ENCODE data around the gene ZNF205. TPM values are rescaled to one million over a fixed set of nuclear protein-coding genes. Genes with fewer than 3 reads are reported as not detected.
A peak's percentile ranks its signal among the peaks of the same experiment; 100 is the strongest.

The ZNF205 gene
- total and polyA plus RNA-seq, 11 donors: 7.4 to 19.8 (median 8.6) TPM

GRCh38 chr16:3106205-3106928 lies 6.0 kb upstream of the ZNF205 start:
- 1% methylated on average over 31 to 74 of the region's 74 CpGs for WGBS, 4 donors
- peak overlapping the region; percentile 73 to 93 (median 86) for H3K27ac ChIP-seq
- peak in 1 of 2 donors; percentile 46 for TF ChIP-seq POLR2A (IDR thresholded peaks at IDR 0.05)
- TF ChIP-seq CTCF (IDR thresholded peaks at IDR 0.05): peak in 1 of 12 donors; percentile 14
- DNase-seq (peak; percentile 91 to 94 (median 92)), ATAC-seq (peak; percentile 86 to 97 (median 95))
- intact Hi-C loops (cut with DNase I): loop anchor here in 2 of 10 donors (2.0 kb wide), 2 partner anchors 18 to 22 kb away; no protein-coding TSS in a partner anchor
- no peaks in the 10 kb centered on the region for H3K27me3 ChIP-seq
- H3K9me3 ChIP-seq: no peaks in the 10 kb centered on the region
- no peaks in the 10 kb centered on the region for H3K36me3 ChIP-seq
- peaks cover 4 to 33% (median 16%) of the 10 kb centered on the region in 12 donors for H3K4me1 ChIP-seq
- H3K4me3 ChIP-seq: peak overlapping the region; percentile 48 to 79 (median 67)

GRCh38 chr16:3112881-3113574 lies 642 bp downstream of the ZNF205 start:
- ATAC-seq: peak; percentile 8 to 38 (median 19)

GRCh38 chr16:3113765-3114479 lies 1.5 kb downstream of the ZNF205 start:
- no peak for DNase-seq
- ATAC-seq: no peak
- H3K27ac ChIP-seq: peak overlapping the region in 3 of 12 donors; percentile 85 to 89 (median 86)
- no peaks in the 10 kb centered on the region for H3K9me3 ChIP-seq
- intact Hi-C loops (cut with DNase I): loop anchor here in 1 of 10 donors (5.0 kb wide), 1 partner anchor 57 kb away; no protein-coding TSS in a partner anchor
- TF ChIP-seq POLR2A (IDR thresholded peaks at IDR 0.05) (no peak), CTCF (IDR thresholded peaks at IDR 0.05) (no peak)
- H3K4me1 ChIP-seq: peaks cover 0 to 35% (median 24%) of the 10 kb centered on the region in 12 donors
- H3K27me3 ChIP-seq: peaks cover 0 to 3% (median 0%) of the 10 kb centered on the region in 9 donors
- peak overlapping the region in 10 of 12 donors; percentile 63 to 97 (median 86) for H3K4me3 ChIP-seq
- peaks cover 0 to 43% (median 36%) of the 10 kb centered on the region in 9 donors for H3K36me3 ChIP-seq
- WGBS, 4 donors: 57 to 64% (median 60%) methylated on average over 14 to 17 of the region's 17 CpGs

More at GRCh38 chr16:3112881-3113574, 642 bp downstream of the ZNF205 start:
- Histone ChIP-seq H3K27me3 (peaks cover 0 to 3% (median 0%) of the 10 kb centered on the region in 9 donors), H3K9me3 (no peaks in the 10 kb centered on the region), H3K36me3 (peaks cover 0 to 35% (median 27%) of the 10 kb centered on the region in 9 donors), H3K4me1 (peaks cover 0 to 35% (median 24%) of the 10 kb centered on the region in 12 donors), H3K27ac (peak overlapping the region; percentile 12 to 89 (median 76)), H3K4me3 (peak overlapping the region; percentile 40 to 97 (median 85))
- no peak for TF ChIP-seq POLR2A (IDR thresholded peaks at IDR 0.05)
- no peak for TF ChIP-seq CTCF (IDR thresholded peaks at IDR 0.05)
- intact Hi-C loops (cut with DNase I): loop anchor here in 1 of 10 donors (5.0 kb wide), 1 partner anchor 56 kb away; no protein-coding TSS in a partner anchor
- 15 to 29% (median 16%) methylated on average over 15 to 19 of the region's 19 CpGs for WGBS, 4 donors
- peak in 1 of 5 donors; percentile 45 for DNase-seq
